GM18505 (cell line): ENCODE measurements around the gene PTER.
A peak's percentile ranks its signal among the peaks of the same experiment; 100 is the strongest.

Source experiments
- ATAC-seq: cut with Tn5 transposase; IDR thresholded peaks from one replicate; pipeline ENCODE4 v1.9.1; 2021; ENCODE audit not compliant: unreplicated experiment
- POLR2A ChIP-seq: IDR thresholded peaks from 4 replicates; pipeline ENCODE4 v1.6.1; 2011; ENCODE audit warnings: borderline replicate concordance; ENCODE audit not compliant: insufficient read depth, insufficient read length; ENCODE audit errors: extremely low read depth

PTER gene

DNA sequence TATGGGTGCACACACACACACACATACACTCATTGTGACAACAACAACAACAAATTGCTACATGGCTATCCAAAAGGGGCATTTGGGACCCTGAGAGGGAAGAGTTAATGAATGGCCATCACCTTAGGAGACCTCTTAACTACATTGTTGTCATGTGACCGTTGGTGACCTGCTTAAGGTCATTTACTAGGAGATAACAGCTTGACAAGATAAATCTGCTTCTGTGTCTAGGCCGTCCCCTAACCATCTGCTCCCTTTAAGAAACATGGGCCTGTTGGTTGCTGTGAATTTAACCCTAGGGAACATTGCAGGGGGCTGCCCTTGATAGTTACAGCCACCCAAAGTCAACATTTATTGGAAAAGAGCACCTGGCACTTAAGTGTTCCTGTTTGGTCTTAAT, 55.1 kb downstream of the PTER start:
- ATAC-seq = no peak
- TF ChIP-seq POLR2A = no peak

DNA sequence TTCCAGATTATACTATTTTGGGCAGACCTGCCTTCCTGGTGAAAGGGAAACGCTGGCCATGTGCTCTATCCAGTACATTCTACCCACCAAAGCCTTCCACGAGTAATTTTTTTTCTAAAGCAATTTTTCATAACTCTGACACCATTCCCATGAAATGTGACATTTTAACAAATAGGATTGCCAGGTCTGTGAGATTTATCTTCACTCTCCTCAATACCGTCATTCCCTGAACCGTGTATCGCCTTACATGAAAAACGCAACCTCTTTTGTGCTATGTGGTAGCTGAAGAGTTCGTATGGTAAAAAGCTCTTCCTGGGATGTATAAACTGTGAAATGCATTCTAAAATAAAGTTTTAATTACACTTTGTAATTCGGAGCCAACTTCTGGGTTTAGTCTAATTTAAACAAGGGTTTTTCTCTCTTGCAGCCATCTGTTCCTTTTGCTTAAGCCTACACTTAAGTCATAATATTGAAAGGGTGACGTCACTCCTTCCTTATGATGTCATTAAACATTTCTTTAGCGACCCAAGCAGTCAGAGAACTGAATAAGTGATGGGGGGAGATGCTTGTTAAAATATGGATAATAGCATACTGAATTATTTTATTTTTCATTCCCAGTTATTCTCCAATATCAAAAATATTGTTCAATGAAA, 57.2 kb downstream of the PTER start:
- no peak for TF ChIP-seq POLR2A
- no peak for ATAC-seq

GRCh38 chr10:16497911-16498310, 61.1 kb downstream of the PTER start:
- ATAC-seq = no peak
- no peak for TF ChIP-seq POLR2A

DNA sequence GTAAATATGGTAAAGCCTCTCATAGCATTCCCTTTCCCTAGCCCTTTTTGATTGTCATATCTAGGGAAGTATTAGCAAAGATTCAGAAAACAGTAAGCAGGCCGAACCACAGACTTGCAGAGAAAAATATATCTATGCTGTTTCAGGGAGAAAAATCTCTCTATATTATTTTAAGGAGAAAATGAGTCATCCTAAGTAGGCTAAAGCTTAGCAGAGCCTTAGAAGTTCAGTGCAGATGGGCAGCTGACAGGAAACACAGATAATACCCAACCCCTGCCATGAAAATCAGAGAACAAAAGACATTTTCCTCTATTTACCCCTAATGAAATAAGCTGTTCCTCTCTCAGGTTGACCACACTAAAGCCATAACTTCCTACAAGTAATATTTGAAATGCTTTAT, 68.4 kb downstream of the PTER start:
- no peak for TF ChIP-seq POLR2A
- no peak for ATAC-seq

- no peak for TF ChIP-seq POLR2A
- ATAC-seq = no peak
These were observed 73.2 kb downstream of the PTER start for GRCh38 chr10:16509996-16510395.

- no peak for ATAC-seq
- TF ChIP-seq POLR2A = no peak
These were observed 74.0 kb downstream of the PTER start for GRCh38 chr10:16510843-16511242.

DNA sequence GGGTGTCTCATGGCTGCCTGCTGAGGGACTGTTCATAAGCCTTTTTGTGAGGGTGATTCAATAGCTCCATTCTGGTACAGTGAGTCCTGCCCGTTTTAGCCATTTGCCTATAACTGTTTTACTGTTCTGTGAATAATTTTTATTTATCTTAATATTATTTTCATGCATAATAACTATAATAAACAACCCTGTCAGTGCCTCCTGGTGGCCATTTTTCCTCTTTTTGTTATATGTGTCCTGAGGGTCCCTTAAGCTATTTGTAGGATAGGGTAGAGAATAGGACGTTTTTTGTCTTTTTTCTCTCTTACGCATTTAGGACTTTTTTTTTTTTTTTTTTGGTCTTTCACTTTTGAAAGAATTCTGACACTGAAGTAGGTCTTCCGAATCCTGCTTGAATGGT, 82.0 kb downstream of the PTER start:
- no peak for ATAC-seq
- TF ChIP-seq POLR2A = no peak

- ATAC-seq = no peak
- TF ChIP-seq POLR2A = no peak
These were observed 82.6 kb downstream of the PTER start for GRCh38 chr10:16519250-16519907.

- TF ChIP-seq POLR2A = no peak
- ATAC-seq = peak; percentile 26
These were observed 83.4 kb downstream of the PTER start for GRCh38 chr10:16519908-16520861.

DNA sequence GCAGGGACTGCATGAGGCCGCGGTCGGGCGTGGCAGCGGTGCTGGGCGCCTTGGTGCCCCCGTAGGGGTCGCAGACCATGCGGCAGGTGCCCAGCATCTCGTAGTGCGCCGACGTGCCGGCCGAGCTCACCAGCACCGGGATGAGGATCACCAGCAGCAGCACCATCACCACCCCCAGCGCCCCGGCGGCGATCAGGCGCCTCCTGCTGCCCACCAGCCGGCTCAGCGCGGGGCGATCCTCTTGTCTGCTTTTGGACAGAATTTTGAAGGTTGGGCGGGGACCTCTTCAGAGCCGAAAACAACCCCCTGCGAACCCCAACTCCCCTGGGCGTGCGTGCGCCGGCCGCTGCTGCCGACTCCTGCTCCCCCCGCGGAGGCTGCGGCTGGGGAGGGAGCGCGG, 84.1 kb downstream of the PTER start:
- TF ChIP-seq POLR2A = no peak
- peak; percentile 41 for ATAC-seq

DNA sequence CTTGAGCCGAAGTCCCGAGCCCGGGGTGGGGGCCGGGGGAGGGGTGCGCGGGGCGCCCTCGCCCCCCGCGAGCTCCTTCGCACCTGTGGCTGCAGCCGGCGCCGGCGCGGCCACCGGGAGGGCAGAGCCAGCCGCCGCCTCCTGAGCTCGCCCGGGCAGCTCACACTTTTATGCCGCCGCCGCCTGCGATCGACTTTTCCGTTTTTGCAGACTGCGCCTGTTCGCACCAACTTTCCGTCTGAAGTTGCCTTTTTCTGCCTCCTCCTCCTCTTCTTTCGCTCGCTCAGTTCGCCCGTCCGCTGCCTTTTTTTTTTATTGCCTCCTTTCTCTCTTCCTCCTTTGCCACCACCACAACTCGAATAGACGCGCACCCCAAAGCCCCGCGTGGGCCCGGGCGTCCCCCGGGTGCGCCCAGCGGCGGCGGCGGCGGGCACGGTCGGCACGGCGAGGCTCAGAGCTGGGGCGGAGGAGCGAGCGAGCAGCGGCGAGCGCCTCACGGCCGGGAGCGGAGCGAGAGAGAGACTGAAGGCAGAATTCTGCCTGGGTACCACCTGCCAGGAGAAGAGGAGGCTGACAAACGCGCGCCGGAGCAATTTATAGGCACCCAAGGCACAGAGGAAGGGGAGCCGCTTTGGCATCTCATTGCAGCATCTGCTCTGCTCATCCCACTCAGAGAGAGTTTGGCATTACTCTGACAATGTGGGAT, 84.7 kb downstream of the PTER start, which contains the start of gene C1QL3:
C1QL3 (minus strand) TSS at position 569 of the 706 bp plus-strand sequence. CDS start 814 bp downstream, outside the sequence.
- ATAC-seq = peak; percentile 36
- no peak for TF ChIP-seq POLR2A

DNA sequence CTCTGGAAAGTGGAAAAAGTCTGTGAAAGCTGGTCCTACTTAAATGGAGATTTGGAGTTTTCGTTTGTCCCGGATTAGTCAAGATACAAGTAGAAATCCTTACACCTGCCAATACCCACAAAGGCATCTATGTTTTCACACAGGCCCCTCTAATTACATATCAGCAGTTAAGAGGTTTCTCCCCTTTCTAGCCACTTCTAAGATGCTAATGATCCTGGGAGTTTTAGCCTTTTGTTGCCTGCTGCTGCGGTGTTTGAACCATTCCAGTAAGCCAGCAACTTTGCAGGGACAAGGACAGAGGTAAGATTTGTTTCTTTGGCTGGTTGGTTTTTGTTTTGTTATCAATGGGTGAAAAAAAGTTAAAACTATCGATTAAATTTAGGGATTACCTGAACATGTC, 90.6 kb downstream of the PTER start:
- no peak for ATAC-seq
- no peak for TF ChIP-seq POLR2A

DNA sequence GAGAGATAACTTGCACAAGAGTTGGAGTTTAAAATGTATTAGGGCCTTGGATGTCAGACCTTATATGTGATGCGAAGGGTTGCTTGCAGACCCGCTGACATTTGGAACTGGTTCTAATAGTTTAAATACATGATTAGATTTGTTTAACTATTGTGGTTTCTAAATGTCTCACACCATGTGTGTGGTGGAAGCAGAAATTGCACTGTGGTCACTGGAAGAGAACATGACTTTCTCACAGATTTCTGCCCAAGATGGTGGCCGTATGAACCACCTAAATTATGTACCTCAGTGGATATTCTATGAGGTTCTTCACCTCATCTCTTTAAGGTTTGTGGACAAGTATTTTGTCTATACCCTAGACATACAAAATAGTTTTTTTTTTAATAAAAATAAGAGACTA, 93.0 kb downstream of the PTER start:
- no peak for ATAC-seq
- no peak for TF ChIP-seq POLR2A
